ENCODE measurements around the gene SIGLEC7. TPM values are rescaled to one million over a fixed set of nuclear protein-coding genes. Genes with fewer than 3 reads are reported as not detected.

The SIGLEC7 gene
- total and polyA plus RNA-seq, 7 donors: 1.1 to 8.3 (median 2.5) TPM

GRCh38 chr19:51200071-51200666, 58.1 kb downstream of the SIGLEC7 start:
- no peaks in the 10 kb centered on the region for H3K36me3 ChIP-seq
- H3K4me1 ChIP-seq: no peaks in the 10 kb centered on the region
- no peak for DNase-seq
- no peak overlapping the region for H3K27ac ChIP-seq
- intact Hi-C loops (cut with DNase I): no loop called here
- no peak for TF ChIP-seq CTCF (IDR thresholded peaks at IDR 0.05)
- no peak for TF ChIP-seq POLR2A (IDR thresholded peaks at IDR 0.05)
- no peak for TF ChIP-seq POLR2AphosphoS5 (IDR thresholded peaks at IDR 0.05)
- no peak for TF ChIP-seq EP300 (IDR thresholded peaks at IDR 0.05)
- H3K4me3 ChIP-seq: no peak overlapping the region
- WGBS, 2 donors: 57 to 72% methylated on average over 10 of the region's 10 CpGs
- peaks cover 0 to 15% (median 0%) of the 10 kb centered on the region in 3 donors for H3K27me3 ChIP-seq
- no peaks in the 10 kb centered on the region for H3K9me3 ChIP-seq

- Histone ChIP-seq H3K27me3 (peaks cover 0 to 10% (median 0%) of the 10 kb centered on the region in 3 donors), H3K36me3 (no peaks in the 10 kb centered on the region), H3K27ac (no peak overlapping the region), H3K4me1 (no peaks in the 10 kb centered on the region), H3K4me3 (no peak overlapping the region), H3K9me3 (no peaks in the 10 kb centered on the region)
- intact Hi-C loops (cut with DNase I): no loop called here
- 37 to 50% methylated on average over 5 of the region's 5 CpGs for whole genome bisulfite sequencing, 2 donors
- no peak for TF ChIP-seq CTCF (IDR thresholded peaks at IDR 0.05)
- no peak for TF ChIP-seq POLR2A (IDR thresholded peaks at IDR 0.05)
- TF ChIP-seq POLR2AphosphoS5 (IDR thresholded peaks at IDR 0.05): no peak
- TF ChIP-seq EP300 (IDR thresholded peaks at IDR 0.05): no peak
- DNase-seq: no peak
Measured at GRCh38 chr19:51201712-51202111, 59.6 kb downstream of the SIGLEC7 start.

Other genes with a start within 250 kb of the SIGLEC7 start
- not detected for gene KLK4, start 230.9 kb upstream of the SIGLEC7 start, total RNA-seq
- gene KLK4, start 230.9 kb upstream of the SIGLEC7 start, polyA plus RNA-seq: 1 to 10 TPM in 2 of 3 donors, under 1 TPM in 1; 0.39 to 2.8 (median 1.2) TPM
- gene KLK5, start 189.3 kb upstream of the SIGLEC7 start, total RNA-seq: not detected
- not detected for gene KLK5, start 189.3 kb upstream of the SIGLEC7 start, polyA plus RNA-seq
- gene KLK6, start 172.7 kb upstream of the SIGLEC7 start, total RNA-seq: not detected
- gene KLK6, start 172.7 kb upstream of the SIGLEC7 start, polyA plus RNA-seq: not detected
- not detected for gene KLK7, start 158.4 kb upstream of the SIGLEC7 start, total RNA-seq
- not detected for gene KLK7, start 158.4 kb upstream of the SIGLEC7 start, polyA plus RNA-seq
- gene KLK8, start 140.7 kb upstream of the SIGLEC7 start, total RNA-seq: not detected
- gene KLK8, start 140.7 kb upstream of the SIGLEC7 start, polyA plus RNA-seq: not detected
- 1 to 10 TPM in 1 of 4 donors, under 1 TPM in 1, not detected in 2; 0.82 to 2.5 TPM for gene KLK10, start 122.6 kb upstream of the SIGLEC7 start, total RNA-seq
- under 1 TPM; 0.60 to 0.69 (median 0.67) TPM for gene KLK10, start 122.6 kb upstream of the SIGLEC7 start, polyA plus RNA-seq
- under 1 TPM in 1 of 4 donors, not detected in 3; 0.71 TPM for gene KLK11, start 115.7 kb upstream of the SIGLEC7 start, total RNA-seq
- under 1 TPM in 1 of 3 donors, not detected in 2; 0.76 TPM for gene KLK11, start 115.7 kb upstream of the SIGLEC7 start, polyA plus RNA-seq
- not detected for gene KLK12, start 107.3 kb upstream of the SIGLEC7 start, total RNA-seq
- gene KLK12, start 107.3 kb upstream of the SIGLEC7 start, polyA plus RNA-seq: 1 to 10 TPM in 1 of 3 donors, not detected in 2; 2.6 TPM
- not detected for gene KLK13, start 77.2 kb upstream of the SIGLEC7 start, total RNA-seq
- under 1 TPM in 2 of 3 donors, not detected in 1; 0.58 to 0.60 TPM for gene KLK13, start 77.2 kb upstream of the SIGLEC7 start, polyA plus RNA-seq
- not detected for gene KLK14, start 59.4 kb upstream of the SIGLEC7 start, total RNA-seq
- gene KLK14, start 59.4 kb upstream of the SIGLEC7 start, polyA plus RNA-seq: under 1 TPM in 1 of 3 donors, not detected in 2; 0.51 TPM
- 1 to 10 TPM; 5.7 to 9.0 (median 7.3) TPM for gene CTU1, start 33.9 kb upstream of the SIGLEC7 start, total RNA-seq
- 1 to 10 TPM in 1 of 3 donors, under 1 TPM in 2; 0.60 to 2.4 (median 0.92) TPM for gene CTU1, start 33.9 kb upstream of the SIGLEC7 start, polyA plus RNA-seq
- gene SIGLEC9, start 17.4 kb upstream of the SIGLEC7 start, total RNA-seq: 1 to 10 TPM; 2.5 to 9.5 (median 7.0) TPM
- gene SIGLEC9, start 17.4 kb upstream of the SIGLEC7 start, polyA plus RNA-seq: 1 to 10 TPM; 2.4 to 8.8 (median 2.9) TPM
- 1 to 10 TPM; 2.5 to 7.1 (median 4.8) TPM for gene CD33, start 82.8 kb downstream of the SIGLEC7 start, total RNA-seq
- 1 to 10 TPM; 3.6 to 8.1 (median 4.2) TPM for gene CD33, start 82.8 kb downstream of the SIGLEC7 start, polyA plus RNA-seq
- gene SIGLECL1, start 108.8 kb downstream of the SIGLEC7 start, total RNA-seq: not detected
- not detected for gene SIGLECL1, start 108.8 kb downstream of the SIGLEC7 start, polyA plus RNA-seq
- 1 to 10 TPM in 1 of 4 donors, not detected in 3; 1.4 TPM for gene IGLON5, start 169.3 kb downstream of the SIGLEC7 start, total RNA-seq
- gene IGLON5, start 169.3 kb downstream of the SIGLEC7 start, polyA plus RNA-seq: under 1 TPM in 1 of 3 donors, not detected in 2; 0.26 TPM
- 1 to 10 TPM in 1 of 4 donors, under 1 TPM in 3; 0.55 to 2.1 (median 0.70) TPM for gene VSIG10L, start 199.8 kb downstream of the SIGLEC7 start, total RNA-seq
- gene VSIG10L, start 199.8 kb downstream of the SIGLEC7 start, polyA plus RNA-seq: 1 to 10 TPM; 1.2 to 1.9 (median 1.4) TPM
- gene ETFB, start 224.1 kb downstream of the SIGLEC7 start, total RNA-seq: 100 to 1,000 TPM in 2 of 4 donors, 10 to 100 TPM in 2; 59.5 to 158 (median 88.3) TPM
- 100 to 1,000 TPM; 170 to 361 (median 210) TPM for gene ETFB, start 224.1 kb downstream of the SIGLEC7 start, polyA plus RNA-seq
- not detected for gene CLDND2, start 226.7 kb downstream of the SIGLEC7 start, total RNA-seq
- 1 to 10 TPM in 1 of 3 donors, under 1 TPM in 1, not detected in 1; 0.35 to 3.6 TPM for gene CLDND2, start 226.7 kb downstream of the SIGLEC7 start, polyA plus RNA-seq
- gene NKG7, start 230.4 kb downstream of the SIGLEC7 start, total RNA-seq: 1 to 10 TPM in 2 of 4 donors, not detected in 2; 1.2 to 3.0 TPM
- gene NKG7, start 230.4 kb downstream of the SIGLEC7 start, polyA plus RNA-seq: 10 to 100 TPM in 1 of 3 donors, 1 to 10 TPM in 1, not detected in 1; 3.2 to 14.5 TPM
- gene LIM2, start 245.7 kb downstream of the SIGLEC7 start, total RNA-seq: not detected
- not detected for gene LIM2, start 245.7 kb downstream of the SIGLEC7 start, polyA plus RNA-seq
- gene C19orf84, start 248.3 kb downstream of the SIGLEC7 start, total RNA-seq: not detected
- gene C19orf84, start 248.3 kb downstream of the SIGLEC7 start, polyA plus RNA-seq: under 1 TPM in 1 of 3 donors, not detected in 2; 0.10 TPM